ENCODE measurements around the gene STAU1. TPM values are rescaled to one million over a fixed set of nuclear protein-coding genes. Genes with fewer than 3 reads are reported as not detected.
"Not testable (repeated sequence)": the region's sequence is repeated elsewhere in the genome, so short reads cannot be mapped to it uniquely, and the experiment has no call there.

Gene STAU1
- total RNA-seq, 1 experiment from 2014 or later: 45.7 TPM

GRCh38 chr20:49082295-49082694 lies 105.8 kb downstream of the STAU1 start:
- DNase-seq (ENCODE audit: low read depth in 1 of 2, low spot score in 2 of 2); H3K4me3 ChIP-seq; H3K4me1 ChIP-seq (replicated peaks); H3K27ac ChIP-seq; H3K9me3 ChIP-seq (replicated peaks); H3K27me3 ChIP-seq (replicated peaks): not testable (repeated sequence)
- H3K36me3 ChIP-seq: peaks cover 98% of the 10 kb centered on the region

GRCh38 chr20:49078310-49078709 lies 109.8 kb downstream of the STAU1 start:
- DNase-seq (ENCODE audit: low read depth in 1 of 2, low spot score in 2 of 2): no peak
- no peaks in the 10 kb centered on the region for H3K4me1 ChIP-seq (replicated peaks)
- H3K36me3 ChIP-seq: peaks cover 98% of the 10 kb centered on the region
- no peaks in the 10 kb centered on the region for H3K27me3 ChIP-seq (replicated peaks)
- no peak overlapping the region for H3K4me3 ChIP-seq
- H3K9me3 ChIP-seq (replicated peaks): no peaks in the 10 kb centered on the region
- H3K27ac ChIP-seq: no peak overlapping the region

- Histone ChIP-seq H3K27ac (no peak overlapping the region), H3K27me3 (replicated peaks) (no peaks in the 10 kb centered on the region)
- no peak for DNase-seq (ENCODE audit: low read depth in 1 of 2, low spot score in 2 of 2)
These were observed 113.6 kb downstream of the STAU1 start for GRCh38 chr20:49074521-49074920.

More at GRCh38 chr20:49074521-49074920, 113.6 kb downstream of the STAU1 start:
- no peaks in the 10 kb centered on the region for H3K9me3 ChIP-seq (replicated peaks)
- no peak overlapping the region for H3K4me3 ChIP-seq
- peaks cover 96% of the 10 kb centered on the region for H3K36me3 ChIP-seq
- H3K4me1 ChIP-seq (replicated peaks): no peaks in the 10 kb centered on the region

Other genes starting within 250 kb of the STAU1 start
- gene CSE1L, start 142.0 kb downstream of the STAU1 start, total RNA-seq (2014; rRNA removed; shearing (Covaris generic)): 123 and 172 TPM in 2 replicates
- gene DDX27, start 31.1 kb upstream of the STAU1 start, total RNA-seq (2014; rRNA removed; shearing (Covaris generic)): 36.5 and 43.7 TPM in 2 replicates
- gene ZNFX1, start 89.7 kb upstream of the STAU1 start, total RNA-seq (2014; rRNA removed; shearing (Covaris generic)): 21.1 and 32.8 TPM in 2 replicates

All from SJSA1 (cell line).